Adipose tissue (tissue), 3 donors: ENCODE data around the gene ZNF689. TPM values are rescaled to one million over a fixed set of nuclear protein-coding genes. Genes with fewer than 3 reads are reported as not detected.

Experiments used
- H3K27ac ChIP-seq: one replicate; pipeline ENCODE4 v1.5.1; 2013; ENCODE audit warnings: low read depth, low read length
- WGBS, 3 donors: extraction: QIAGEN DNeasy Blood & Tissue Kit; methylation state at CpG; one replicate each; pipeline ENCODE4 v1.1.7; 2013; 5-methylcytosine and 5-hydroxymethylcytosine counted together
- polyA plus RNA-seq, 3 donors: library from polyadenylated mRNA; stranded (reverse); fragments of 200-250 nt; gene quantifications; one replicate each; pipeline ENCODE4 v1.2.3, GENCODE V29; 2013
- donor health status: healthy with polysubstance abuse.
- donor health status: Bipolar disorder and iron deficiency.
- donor health status: healthy.

The ZNF689 gene
- polyA plus RNA-seq, result 1 to 10 TPM; 3.7 to 4.2 (median 4.2) TPM

DNA sequence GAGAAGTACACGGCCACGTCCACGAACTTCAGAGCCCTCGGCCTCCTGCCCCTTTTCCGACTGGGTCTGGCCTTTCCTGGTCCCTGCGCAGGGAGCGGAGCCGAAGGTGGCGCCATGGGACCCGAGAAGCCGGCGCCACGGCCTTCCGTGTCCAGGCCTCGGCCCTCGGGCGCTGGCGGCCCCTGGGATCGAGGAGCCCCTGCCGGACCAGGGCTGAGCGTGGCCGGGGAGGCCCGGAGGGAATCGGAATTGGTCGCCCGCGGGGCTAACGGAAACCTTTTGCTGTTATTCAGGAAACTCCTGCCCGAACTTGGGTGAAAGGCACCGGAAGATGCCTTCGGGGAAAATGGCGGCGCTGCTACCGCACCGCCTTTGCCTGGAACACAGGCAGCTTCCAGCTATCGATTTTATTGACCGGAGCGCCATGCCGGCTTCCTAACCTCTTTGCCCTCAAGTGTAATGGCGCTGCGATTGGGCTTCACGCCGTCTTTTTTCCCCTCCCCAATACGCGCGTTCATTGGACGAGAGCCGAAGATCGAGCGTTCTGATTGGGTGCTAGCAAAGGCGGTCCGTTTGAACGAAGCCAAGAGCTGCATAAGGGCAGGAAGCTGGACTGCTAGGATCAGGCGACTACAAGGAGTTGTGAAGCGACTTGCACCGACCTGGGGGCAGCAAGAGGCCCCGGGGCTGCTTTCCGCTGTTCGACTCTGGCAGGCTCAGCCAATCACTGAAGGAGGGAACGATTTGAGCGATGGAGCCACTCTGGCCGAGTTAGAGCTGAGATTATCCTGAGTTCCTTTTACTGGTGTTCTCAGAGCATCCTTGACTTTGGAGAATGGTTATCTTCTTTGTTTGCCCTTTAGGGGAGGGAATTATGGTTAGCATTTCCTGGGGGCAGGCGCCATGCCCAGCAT is at the start of gene ZNF689:
TSS of gene ZNF689 (minus strand) at position 464 of the 914 bp plus-strand sequence. CDS start at position 116, 348 bp downstream.
- 0 to 1% (median 0%) methylated on average over 63 of the region's 63 CpGs for WGBS, 3 donors
- H3K27ac ChIP-seq, result peak within 1 kb of the TSS; percentile 46

DNA sequence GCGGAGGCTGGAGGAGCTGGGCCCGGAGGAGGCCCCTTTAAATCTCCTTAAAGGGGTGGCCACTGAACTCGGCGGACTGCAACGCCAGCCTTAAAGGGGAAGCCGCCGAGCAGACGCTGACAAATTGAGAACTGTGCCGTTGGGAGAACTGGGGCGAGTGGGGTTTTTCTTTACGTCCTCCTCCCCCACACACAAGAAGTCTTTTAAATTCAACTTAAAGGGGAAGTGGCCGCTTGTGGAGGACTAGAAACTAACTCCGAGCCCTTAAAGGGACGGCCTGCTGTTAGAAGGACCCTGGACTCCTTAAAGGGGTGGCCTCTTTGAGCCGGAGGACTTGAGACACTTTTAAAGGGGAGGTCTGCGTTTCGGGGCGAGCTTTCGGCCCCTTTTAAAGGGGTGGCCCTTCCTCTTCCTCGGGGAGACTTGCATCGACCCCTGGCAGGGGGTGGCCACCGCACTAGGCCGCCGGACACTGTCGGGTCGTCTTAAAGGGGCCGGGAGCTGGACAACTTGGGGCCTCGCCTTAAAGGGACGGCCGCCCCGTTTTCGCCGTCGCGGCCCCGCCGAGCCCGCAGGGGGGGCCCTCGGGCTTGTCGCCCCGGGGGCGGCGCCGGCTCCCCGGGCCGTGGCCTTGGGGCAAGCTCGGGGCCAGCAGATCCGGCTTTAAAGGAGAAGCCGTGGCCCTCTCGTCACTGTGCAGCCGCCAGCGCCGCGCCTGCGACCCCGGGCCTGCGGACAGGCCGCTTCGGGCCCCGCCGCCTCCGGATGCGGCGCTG is 48.7 kb upstream of the ZNF689 start:
- peak overlapping the region; percentile 22 for H3K27ac ChIP-seq
- 0 to 1% (median 0%) methylated on average over 56 to 64 of the region's 64 CpGs for WGBS, 3 donors

DNA sequence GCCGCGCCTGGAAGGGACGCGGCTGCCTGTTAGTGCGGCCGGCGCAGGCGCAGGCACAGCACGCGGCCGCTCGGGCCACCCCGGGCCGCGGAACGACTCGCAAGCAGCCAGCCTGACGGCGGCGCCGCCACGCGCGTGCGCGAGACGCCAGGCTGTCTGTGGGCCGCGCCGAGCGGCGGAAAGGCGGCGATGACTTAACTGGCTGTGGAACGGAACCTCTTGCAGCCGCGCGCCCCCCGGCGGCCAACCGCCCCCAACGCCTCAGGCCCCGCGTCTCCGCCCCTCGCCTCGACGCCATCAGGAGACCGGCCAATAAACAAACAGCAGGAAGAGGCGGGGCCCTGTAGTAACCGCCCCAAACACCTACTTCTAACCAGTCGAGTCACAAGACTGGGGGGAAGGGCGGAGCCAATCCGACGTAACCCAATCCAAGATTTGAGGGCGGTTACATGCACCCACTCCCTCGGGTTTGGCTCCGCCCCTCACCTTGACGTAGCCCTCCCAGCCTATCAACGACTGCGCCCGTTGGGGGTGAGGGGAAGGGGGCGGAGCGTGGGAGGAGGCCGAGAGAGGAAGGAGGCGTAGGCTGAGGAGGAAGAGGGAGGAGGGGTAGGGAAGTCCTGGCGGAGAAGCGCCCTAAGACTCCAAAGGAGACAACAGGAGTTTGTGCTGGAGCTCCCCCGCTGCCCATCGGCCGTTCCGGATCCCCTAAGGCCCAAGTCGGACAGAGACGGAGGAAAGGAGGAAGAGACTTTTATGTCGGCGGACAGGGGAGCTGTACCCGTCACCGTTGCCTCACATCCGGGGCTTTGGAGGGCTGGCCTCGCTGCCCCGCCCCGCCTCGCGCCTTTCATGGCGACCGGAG is 47.9 kb upstream of the ZNF689 start, which contains the start of gene FBRS:
TSS of gene FBRS (plus strand) at position 566 of the 865 bp plus-strand sequence. CDS start 1,088 bp downstream, outside the sequence.
- H3K27ac ChIP-seq, result peak within 1 kb of the TSS; percentile 22
- 0 to 1% (median 1%) methylated on average over 80 to 86 of the region's 86 CpGs for whole genome bisulfite sequencing, 3 donors

DNA sequence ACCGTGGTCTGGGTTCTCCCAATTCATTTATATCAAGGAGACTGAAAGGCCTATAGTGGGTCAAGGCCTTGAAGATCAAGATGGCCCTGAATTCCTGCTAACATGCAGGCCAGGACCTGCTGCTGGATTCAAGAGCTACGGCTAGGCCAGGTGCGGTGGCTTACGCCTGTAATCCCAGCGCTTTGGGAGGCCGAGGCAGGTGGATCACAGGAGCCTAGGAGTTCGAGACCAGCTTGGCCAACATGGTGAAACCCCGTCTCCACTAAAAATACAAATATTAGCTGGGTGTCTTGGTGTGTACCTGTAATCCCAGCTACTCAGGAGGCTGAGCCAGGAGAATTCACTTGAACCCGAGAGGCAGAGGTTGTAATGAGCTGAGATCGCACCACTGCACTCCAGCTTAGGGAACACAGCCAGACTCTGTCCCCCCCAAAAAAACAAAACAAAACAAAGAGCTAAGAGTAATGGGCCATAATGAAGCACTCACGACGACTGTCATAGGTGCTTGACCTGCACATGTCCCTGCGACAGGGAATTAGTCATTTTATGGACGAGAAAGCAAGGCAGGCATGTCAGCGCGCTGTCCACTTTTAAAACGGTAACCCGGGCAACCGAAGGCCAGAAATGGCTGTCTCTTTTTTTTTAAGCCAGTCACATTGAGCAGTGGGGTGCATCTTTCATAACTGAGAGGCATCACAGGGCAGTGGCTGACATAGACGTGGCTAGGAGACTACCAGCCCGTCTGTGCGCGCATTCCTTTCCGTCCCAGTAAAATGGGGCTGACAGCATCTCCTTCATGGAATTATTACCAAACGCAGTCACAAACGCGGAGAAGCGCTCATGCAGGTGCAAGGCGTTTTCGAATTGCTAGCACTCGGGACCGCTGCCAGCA is 47.0 kb upstream of the ZNF689 start:
- 29 to 37% (median 34%) methylated on average over 32 of the region's 32 CpGs for whole genome bisulfite sequencing, 3 donors

DNA sequence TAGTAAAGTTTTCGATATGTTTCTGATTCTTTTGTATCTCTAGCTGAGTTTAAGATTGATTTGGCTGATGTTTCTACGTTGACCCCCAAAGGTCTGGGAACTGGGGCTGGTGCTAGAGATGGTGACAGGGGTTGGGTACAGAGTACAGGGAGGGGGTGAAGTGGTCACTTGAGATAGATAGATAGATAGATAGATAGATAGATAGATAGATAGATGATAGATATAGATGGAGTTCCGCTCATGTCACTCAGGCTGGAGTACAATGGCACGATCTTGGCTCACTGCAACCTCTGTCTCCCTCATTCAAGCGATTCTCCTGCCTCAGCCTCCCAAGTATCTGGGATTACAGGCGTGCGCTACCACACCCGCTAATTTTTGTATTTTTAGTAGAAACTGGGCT is 46.2 kb upstream of the ZNF689 start:
- H3K27ac ChIP-seq, result no peak overlapping the region

More for the DNA sequence above, 47.0 kb upstream of the ZNF689 start:
- H3K27ac ChIP-seq, result no peak overlapping the region

DNA sequence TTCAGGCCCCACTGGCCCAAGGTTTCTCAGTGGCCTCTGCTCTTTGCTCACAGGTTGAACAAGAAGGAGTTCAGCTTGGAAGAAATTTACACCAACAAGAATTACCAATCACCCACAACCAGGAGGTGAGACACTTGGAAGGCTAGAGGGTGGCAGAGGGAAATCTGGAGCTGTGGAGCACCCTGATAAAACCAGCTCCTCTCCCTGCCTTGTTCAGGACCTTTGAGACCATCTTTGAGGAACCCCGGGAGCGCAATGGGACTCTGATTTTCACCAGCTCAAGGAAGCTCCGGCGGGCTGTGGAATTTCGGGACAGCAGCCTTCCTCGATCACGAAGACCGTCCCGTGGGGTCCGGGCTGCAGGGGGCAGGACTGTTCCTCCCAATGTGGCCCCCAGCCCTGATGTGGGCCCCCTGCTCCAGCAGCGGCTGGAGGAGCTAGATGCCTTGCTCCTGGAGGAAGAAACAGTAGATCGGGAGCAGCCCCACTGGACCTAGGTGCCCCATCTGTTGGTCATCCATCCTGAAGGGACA is 45.7 kb upstream of the ZNF689 start:
- 90 to 95% (median 95%) methylated on average over 12 of the region's 12 CpGs for WGBS, 3 donors

More for the DNA sequence above, 46.2 kb upstream of the ZNF689 start:
- WGBS, 3 donors, result 93 to 96% (median 95%) methylated on average over 8 of the region's 8 CpGs

DNA sequence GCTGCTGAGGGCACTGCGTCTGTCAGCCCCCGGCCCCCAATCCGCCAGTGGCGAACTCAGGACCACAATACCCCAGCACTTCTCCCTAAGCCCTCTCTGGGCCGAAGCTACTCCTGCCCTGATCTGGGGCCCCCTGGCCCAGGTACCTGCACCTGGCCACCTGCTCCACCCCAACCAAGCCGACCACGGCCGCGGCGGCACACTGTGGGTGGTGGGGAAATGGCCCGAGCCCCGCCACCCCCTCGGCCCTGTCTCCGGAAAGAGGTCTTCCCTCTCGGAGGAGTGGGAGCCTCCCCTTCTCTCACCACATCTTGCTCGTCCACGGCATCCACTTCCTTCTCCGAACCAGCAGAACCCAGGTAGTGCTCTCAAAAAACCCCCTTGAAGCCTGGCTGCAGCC is 44.7 kb upstream of the ZNF689 start:
- 90 to 94% (median 91%) methylated on average over 18 of the region's 18 CpGs for WGBS, 3 donors
- no peak overlapping the region for H3K27ac ChIP-seq

More for the DNA sequence above, 45.7 kb upstream of the ZNF689 start:
- H3K27ac ChIP-seq, result no peak overlapping the region

DNA sequence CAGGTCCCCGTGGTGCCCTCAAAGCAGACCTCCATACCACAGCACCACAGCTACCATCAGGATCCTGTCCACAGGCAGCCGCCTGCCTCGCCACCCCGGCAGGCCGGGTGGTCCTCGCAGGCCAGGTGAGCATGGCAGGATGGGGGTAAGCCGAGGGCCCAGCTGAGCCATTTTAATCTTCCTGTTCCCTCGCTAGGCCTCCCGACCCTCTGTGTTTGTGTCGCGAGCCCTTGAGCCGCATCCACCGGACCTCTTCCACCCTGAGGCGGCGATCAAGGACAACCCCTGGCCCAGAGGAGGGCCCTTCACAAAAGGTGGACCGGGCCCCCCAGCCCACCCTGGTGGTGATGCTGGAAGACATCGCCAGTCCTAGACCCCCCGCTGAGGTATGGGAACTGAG is 42.5 kb upstream of the ZNF689 start:
- WGBS, 3 donors, result 92 to 93% (median 93%) methylated on average over 18 of the region's 18 CpGs

DNA sequence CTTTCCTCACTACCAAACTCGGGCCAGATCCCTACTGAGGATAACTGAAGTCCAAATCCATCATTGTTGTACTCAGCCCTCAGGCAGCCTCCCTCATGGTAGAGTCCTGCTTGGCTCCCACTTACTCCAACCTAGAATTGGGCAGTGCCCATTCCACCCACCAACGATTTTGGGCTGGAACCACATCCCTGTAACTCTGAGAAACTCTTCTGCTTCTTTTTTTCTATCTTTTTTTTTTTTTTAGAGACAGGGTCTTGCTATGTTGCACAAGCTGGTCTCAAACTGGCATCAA is 41.8 kb upstream of the ZNF689 start:
- WGBS, 3 donors, result 6 to 17% (median 13%) methylated on average over 2 of the region's 2 CpGs
- no peak overlapping the region for H3K27ac ChIP-seq

More for the DNA sequence above, 42.5 kb upstream of the ZNF689 start:
- H3K27ac ChIP-seq, result no peak overlapping the region

DNA sequence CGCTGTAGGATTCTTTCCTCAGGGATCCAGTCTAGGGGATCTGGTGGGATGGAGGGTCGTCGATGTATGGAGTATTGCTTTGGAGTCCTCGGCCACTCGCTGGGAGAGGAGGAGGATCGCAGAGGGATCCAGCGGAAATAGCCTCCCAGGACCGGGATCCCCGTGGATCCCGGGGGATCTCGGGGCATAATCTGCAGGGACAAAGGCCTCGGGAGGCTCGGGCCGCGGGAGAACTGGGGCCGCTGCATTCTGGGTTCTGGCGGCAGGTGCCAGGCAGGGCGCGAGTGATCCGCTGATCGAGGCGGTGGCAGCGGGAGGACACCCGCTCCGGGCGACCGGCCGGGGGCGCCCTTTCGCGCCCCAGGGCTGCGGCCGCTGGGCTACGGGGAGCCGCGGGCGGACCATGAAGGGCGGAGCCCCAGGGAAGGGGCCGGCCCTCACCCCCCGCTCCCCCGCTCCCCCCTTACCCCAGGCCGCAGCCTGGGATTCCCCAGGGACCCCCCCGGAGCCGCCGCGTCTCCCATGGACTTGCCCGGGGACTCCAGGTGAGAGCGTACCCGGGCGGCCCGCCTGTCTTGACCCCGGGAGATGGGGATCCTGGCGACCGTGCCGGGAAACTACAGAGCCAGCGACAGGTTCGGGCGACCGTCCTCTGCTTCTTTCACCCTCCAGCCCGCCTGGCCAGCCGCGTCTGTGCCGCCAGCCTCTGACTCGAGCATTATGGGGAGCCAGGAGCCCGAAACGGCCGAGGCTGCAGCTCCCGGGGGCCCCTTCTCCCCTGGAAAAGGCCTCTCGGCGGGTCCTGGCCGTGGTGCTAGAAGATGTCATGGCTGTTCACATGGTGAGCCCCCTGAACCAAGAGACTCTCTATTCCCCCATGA is 41.2 kb upstream of the ZNF689 start:
- peak overlapping the region; percentile 64 for H3K27ac ChIP-seq
- WGBS, 3 donors, result 1 to 2% (median 1%) methylated on average over 52 to 71 of the region's 71 CpGs

DNA sequence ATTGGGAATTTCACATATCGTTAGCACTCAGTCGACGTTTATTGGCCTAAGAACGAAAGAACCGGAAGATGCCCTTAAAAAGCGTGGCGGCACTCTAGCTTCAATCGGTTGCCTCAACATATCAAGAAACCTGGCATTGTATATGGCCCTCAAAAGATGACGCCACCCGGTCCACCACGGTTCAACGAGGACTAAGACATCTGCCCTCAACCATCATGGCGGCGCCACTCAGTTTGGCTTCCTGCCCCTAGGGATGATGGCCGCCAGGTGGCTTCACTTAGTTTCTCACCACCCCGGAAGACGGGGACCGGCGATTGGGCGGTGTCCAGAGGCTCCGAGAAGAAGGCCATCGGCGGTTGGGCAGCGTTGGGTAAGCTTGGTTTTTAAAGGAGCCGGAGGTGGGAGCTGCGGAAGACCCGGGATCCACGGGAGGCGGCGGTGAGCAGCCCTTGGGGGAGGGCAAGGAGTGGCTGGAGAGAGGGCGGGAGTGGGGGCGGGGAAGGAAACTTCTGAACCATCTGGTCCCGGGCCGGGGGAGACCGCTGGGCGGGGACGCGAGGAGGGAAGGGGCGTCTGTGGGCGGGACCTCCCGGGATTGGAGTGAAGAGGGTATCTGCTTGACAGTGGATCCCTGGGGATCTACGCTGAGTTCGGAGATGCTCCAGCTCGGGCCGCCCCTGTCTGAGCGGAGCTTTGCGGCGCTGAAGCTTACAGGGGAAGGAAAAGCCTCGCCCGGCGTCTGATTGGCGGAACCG is 40.4 kb upstream of the ZNF689 start, which contains the start of gene PRR14:
TSS of gene PRR14 (plus strand) at position 592 of the 755 bp plus-strand sequence. CDS start 686 bp downstream, outside the sequence.
- H3K27ac ChIP-seq, result peak within 1 kb of the TSS; percentile 68
- WGBS, 3 donors, result 0 to 2% (median 1%) methylated on average over 50 to 53 of the region's 53 CpGs

DNA sequence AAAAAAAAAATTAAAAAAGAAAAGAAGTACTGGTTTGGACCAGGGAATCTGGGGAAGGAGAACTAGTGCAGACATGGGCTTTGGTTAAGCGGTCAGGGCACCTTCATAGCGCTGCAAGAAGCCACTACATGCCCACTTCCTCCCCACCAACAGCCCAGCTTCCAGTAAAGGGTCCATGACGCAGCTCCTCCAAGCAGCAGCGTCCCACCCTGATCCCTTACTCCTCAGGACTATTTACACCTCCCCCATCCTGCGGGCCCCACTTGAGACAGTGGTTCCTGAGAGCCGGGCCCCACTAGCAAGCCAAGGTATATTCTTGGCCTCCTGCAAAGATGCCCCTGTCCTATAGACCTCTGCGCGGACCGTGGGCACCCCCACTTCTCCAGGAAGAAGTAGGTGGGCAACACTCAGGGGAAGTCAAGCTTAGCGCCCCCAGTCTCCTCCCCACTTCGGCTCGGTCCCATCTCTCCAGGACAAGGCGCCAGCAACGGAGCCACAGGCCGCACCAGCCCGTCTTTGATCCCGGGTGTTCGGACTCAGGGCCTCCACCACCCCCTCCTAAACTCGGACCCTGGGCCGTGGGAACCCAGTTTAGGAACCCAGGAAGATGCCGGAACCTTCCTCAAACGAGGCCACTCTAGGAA is 39.7 kb upstream of the ZNF689 start:
- peak overlapping the region; percentile 68 for H3K27ac ChIP-seq
- WGBS, 3 donors, result 18 to 37% (median 29%) methylated on average over 22 of the region's 22 CpGs

DNA sequence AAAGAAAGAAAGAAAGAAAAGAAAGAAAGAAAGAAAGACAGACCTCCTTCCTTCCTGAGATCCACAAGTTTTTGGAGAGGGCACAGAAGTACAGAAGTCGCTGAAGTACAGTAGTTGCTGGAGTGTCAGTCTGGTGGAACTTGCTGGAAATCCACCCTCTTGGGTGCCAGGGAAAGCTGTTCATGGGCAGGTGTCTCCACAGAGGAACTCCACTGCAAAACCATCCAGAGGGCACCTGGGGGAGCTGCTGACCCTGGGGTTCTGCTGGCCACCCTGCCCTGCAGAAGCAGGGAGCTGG is 37.0 kb upstream of the ZNF689 start:
- WGBS, 3 donors, result 71 to 89% (median 76%) methylated on average over 1 of the region's 1 CpG
- H3K27ac ChIP-seq, result no peak overlapping the region

DNA sequence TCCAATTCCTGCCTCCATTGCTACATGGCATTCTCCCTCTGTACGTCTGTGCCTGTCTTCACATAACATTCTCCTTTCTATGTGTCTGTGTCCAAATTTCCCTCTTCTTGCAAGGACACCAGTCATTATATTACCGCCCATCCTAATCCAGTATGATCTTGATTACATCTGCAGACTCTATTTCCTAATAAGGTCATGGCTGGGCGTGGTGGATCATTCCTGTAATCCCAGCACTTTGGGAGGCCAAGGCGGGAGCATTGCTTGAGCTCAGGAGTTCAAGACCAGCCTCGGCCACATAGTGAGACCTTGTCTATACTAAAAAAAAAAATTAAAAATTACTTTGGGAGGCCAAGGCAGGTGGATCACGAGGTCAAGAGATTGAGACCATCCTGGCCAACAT is 35.5 kb upstream of the ZNF689 start:
- H3K27ac ChIP-seq, result no peak overlapping the region
- WGBS, 3 donors, result 70 to 72% (median 70%) methylated on average over 6 of the region's 6 CpGs

DNA sequence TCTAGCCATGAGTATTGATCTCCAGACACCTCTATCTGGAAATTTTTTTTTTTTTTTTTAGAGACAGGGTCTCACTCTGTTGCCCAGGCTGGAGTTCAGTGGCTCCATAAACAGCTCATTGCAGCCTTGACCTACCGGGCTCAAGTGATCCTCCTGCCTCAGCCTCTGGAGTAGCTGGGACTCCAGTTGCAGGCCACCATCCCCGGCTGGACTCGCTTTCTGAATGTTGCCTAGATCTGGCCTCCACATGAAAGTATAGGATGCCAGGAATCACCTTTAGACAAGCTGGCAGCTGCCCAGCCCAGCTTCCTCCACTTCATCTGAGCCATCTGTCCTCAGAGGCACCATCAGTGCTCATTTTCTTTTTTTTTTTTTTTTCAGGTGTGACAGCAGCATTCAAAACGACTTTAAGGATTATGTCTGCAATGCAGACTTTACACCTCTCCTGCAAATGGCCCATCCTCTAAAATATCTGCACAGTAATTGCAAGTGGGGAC is 34.2 kb upstream of the ZNF689 start:
- no peak overlapping the region for H3K27ac ChIP-seq
- WGBS, 3 donors, result 66 to 72% (median 68%) methylated on average over 4 of the region's 4 CpGs
